ENCODE measurements around the gene CARNS1. TPM values are rescaled to one million over a fixed set of nuclear protein-coding genes. Genes with fewer than 3 reads are reported as not detected.

CARNS1 gene
- total RNA-seq (2022; extraction: Qiagen RNA extraction; ENCODE audit: low read depth), result 0.14 to 0.53 TPM (median 0.18 TPM) in 5 replicates

GRCh38 chr11:67415501-67416304 lies at the start of gene CARNS1:
Gene CARNS1 (plus strand): TSS chr11:67415678. CDS start chr11:67416200, 522 bp downstream.

DNA sequence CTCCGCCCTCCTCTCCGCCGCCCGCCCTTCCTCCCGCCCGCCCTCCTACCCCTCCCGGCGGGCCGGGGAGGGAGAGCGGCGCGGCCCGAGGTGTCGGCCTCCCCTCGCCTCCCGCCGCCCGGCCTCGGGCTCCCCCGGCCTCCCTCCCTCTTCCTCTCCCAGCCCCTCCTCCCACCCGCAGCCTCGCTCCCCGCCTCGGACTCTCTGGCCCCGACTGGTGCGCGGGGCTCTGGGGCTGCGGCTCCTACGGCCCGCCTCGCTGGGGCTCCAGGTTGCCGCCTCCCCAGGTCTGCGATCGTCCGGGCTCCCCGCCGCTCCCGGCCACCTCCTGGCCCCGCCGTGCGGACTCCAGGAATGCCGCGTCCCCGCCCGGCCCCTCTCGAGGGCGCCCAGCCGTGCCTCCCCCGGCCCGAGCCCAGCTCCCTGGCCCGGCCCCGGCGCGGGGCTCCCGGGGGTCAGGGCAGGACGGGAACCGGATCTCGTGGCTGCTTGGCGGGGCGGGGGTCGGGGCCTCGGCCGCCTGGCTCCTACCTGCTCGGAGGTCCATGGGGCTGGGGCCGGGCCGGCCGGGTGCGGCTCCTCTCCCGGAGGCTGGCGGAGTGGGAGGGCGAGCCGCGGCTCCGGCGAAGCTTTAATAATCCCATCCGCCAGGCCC lies 42.4 kb upstream of the CARNS1 start, which contains the start of gene CLCF1:
Gene CLCF1, minus strand, starts transcription at position 606 of the 655 bp plus-strand sequence. Its CDS starts 59 bp downstream, at position 547.

GRCh38 chr11:67391304-67392182 lies 23.9 kb upstream of the CARNS1 start, which contains the start of gene RAD9A:
Gene RAD9A (plus strand): TSS chr11:67391986. CDS start chr11:67392045, 59 bp downstream.

DNA sequence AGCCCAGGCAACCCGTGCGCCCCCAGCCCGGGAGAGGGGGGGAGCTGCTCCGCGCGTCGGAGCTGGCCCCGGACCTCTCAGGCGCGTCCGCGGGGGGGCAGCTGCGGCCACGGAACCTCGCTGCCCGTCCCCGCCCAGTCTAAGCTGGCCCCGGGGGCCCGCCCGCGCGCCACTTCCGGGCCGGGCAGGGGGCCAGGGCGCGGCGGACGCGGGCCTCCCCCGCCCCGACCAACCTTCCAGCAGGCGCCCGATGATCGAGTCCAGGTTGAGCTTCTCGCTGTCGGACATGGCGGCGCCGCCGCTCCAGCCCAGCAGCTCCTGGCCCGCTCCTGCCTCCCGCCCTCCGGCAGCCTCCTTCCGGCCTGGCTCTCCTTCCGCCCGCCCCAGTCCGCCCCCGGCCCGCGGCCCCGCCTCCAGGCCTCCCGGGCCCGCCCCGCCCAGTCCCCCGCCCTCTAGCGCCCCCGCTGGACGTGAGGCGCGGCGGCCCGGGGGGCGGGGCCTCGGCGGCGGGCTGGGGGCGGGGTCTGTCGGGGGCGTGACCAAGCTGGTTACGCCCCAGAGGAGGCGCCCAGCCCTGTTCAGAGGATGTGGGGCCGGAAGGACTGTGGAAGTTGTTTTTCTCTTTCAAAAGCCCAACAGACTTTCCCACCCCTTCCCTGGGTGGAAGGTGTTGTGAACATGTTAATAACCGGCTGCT lies 13.8 kb upstream of the CARNS1 start, which contains the start of gene PPP1CA:
Gene PPP1CA, minus strand, starts transcription at position 364 of the 697 bp plus-strand sequence. Its CDS starts 76 bp downstream, at position 288.

GRCh38 chr11:67428052-67429001 lies 12.8 kb downstream of the CARNS1 start, which contains the start of gene RPS6KB2:
Gene RPS6KB2 (plus strand): TSS chr11:67428494. CDS start chr11:67428546, 52 bp downstream.

DNA sequence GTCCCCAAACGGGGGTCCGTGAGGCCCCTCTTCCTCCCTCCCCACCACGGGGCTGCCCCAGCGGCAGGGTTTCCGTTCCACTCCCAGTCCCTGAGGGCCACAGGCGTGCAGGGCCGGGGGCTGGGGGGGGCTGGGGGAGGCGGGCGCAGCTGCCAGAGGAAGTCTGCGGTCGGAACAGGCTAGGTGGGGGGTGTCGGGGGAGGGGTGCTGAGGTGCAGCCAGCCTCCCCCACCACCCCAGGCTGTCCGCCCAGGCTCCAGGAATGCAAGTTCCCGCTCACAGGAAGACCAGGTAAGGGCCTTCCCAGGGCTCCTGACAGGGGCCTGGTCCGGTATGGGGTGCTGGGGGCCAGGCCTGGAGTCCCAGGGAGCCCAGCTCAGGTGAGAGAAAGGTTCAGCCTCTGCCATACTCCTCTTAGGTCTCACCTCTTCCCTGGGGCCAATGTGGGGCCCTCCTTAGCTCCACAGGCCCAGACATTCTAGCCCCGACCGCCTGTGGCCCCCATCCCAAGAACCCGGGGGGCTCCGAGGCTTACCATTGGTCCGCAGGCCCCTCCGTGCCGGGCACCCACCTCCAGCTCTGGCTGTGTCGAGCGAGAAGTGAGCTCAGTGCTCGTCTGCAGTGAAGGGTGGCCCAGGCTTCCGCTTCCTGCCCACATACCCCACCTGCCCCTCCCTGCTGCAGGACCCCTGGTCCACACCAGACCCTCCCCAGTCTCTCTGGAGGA lies 21.8 kb downstream of the CARNS1 start, which contains the start of gene PTPRCAP:
Gene PTPRCAP, minus strand, starts transcription at position 601 of the 727 bp plus-strand sequence. Its CDS starts 63 bp downstream, at position 538.

GRCh38 chr11:67452141-67452952 lies 36.9 kb downstream of the CARNS1 start, which contains the start of gene GPR152:
Gene GPR152 (minus strand): TSS chr11:67452729. CDS start chr11:67452724, 5 bp downstream.

GRCh38 chr11:67455054-67455453 lies 39.6 kb downstream of the CARNS1 start, which contains the start of gene CABP4:
Gene CABP4 (plus strand): TSS chr11:67455354. CDS start chr11:67455424, 70 bp downstream.

GRCh38 chr11:67468759-67469507 lies 53.5 kb downstream of the CARNS1 start, which contains the start of gene TMEM134:
Gene TMEM134 (minus strand): TSS chr11:67469251. CDS start chr11:67469192, 59 bp downstream.

Other genes starting within 250 kb of the CARNS1 start
- 30.0 to 41.0 TPM (median 37.7 TPM) in 5 replicates for gene GRK2, start 149.2 kb upstream of the CARNS1 start, total RNA-seq (2022; extraction: Qiagen RNA extraction; ENCODE audit: low read depth)
- 21.2 to 28.1 TPM (median 25.4 TPM) in 5 replicates for gene ANKRD13D, start 126.4 kb upstream of the CARNS1 start, total RNA-seq (2022; extraction: Qiagen RNA extraction; ENCODE audit: low read depth)
- 18.0 to 27.2 TPM (median 24.5 TPM) in 5 replicates for gene SSH3, start 112.1 kb upstream of the CARNS1 start, total RNA-seq (2022; extraction: Qiagen RNA extraction; ENCODE audit: low read depth)
- 209 to 247 TPM (median 230 TPM) in 5 replicates for gene POLD4, start 62.1 kb upstream of the CARNS1 start, total RNA-seq (2022; extraction: Qiagen RNA extraction; ENCODE audit: low read depth)
- 42.5 to 51.9 TPM (median 46.1 TPM) in 5 replicates for gene CLCF1, start 42.1 kb upstream of the CARNS1 start, total RNA-seq (2022; extraction: Qiagen RNA extraction; ENCODE audit: low read depth)
- 23.8 to 40.0 TPM (median 33.5 TPM) in 5 replicates for gene RAD9A, start 23.7 kb upstream of the CARNS1 start, total RNA-seq (2022; extraction: Qiagen RNA extraction; ENCODE audit: low read depth)
- 265 to 309 TPM (median 294 TPM) in 5 replicates for gene PPP1CA, start 13.8 kb upstream of the CARNS1 start, total RNA-seq (2022; extraction: Qiagen RNA extraction; ENCODE audit: low read depth)
- gene TBC1D10C, start 11.6 kb upstream of the CARNS1 start, total RNA-seq (2022; extraction: Qiagen RNA extraction; ENCODE audit: low read depth), result 0.07 to 0.12 TPM (median 0.07 TPM) in 3 of 5 replicates, not detected in the others
- 44.4 to 52.3 TPM (median 44.9 TPM) in 5 replicates for gene RPS6KB2, start 12.8 kb downstream of the CARNS1 start, total RNA-seq (2022; extraction: Qiagen RNA extraction; ENCODE audit: low read depth)
- 0.22 to 0.36 TPM (median 0.30 TPM) in 5 replicates for gene PTPRCAP, start 22.0 kb downstream of the CARNS1 start, total RNA-seq (2022; extraction: Qiagen RNA extraction; ENCODE audit: low read depth)
- gene CORO1B, start 27.8 kb downstream of the CARNS1 start, total RNA-seq (2022; extraction: Qiagen RNA extraction; ENCODE audit: low read depth), result 53.5 to 63.8 TPM (median 58.1 TPM) in 5 replicates
- 0.06 TPM in 1 of 5 replicates, not detected in the others for gene GPR152, start 37.1 kb downstream of the CARNS1 start, total RNA-seq (2022; extraction: Qiagen RNA extraction; ENCODE audit: low read depth)
- not detected in 5 replicates for gene CABP4, start 39.7 kb downstream of the CARNS1 start, total RNA-seq (2022; extraction: Qiagen RNA extraction; ENCODE audit: low read depth)
- 49.3 to 60.6 TPM (median 56.9 TPM) in 5 replicates for gene TMEM134, start 53.6 kb downstream of the CARNS1 start, total RNA-seq (2022; extraction: Qiagen RNA extraction; ENCODE audit: low read depth)
- gene AIP, start 67.3 kb downstream of the CARNS1 start, total RNA-seq (2022; extraction: Qiagen RNA extraction; ENCODE audit: low read depth), result 45.8 to 54.0 TPM (median 47.4 TPM) in 5 replicates
- 45.3 to 66.7 TPM (median 53.3 TPM) in 5 replicates for gene PITPNM1, start 89.7 kb downstream of the CARNS1 start, total RNA-seq (2022; extraction: Qiagen RNA extraction; ENCODE audit: low read depth)
- 67.0 to 103 TPM (median 89.2 TPM) in 5 replicates for gene CDK2AP2, start 92.5 kb downstream of the CARNS1 start, total RNA-seq (2022; extraction: Qiagen RNA extraction; ENCODE audit: low read depth)
- gene CABP2, start 107.8 kb downstream of the CARNS1 start, total RNA-seq (2022; extraction: Qiagen RNA extraction; ENCODE audit: low read depth), result not detected in 5 replicates
- 1,469 to 1,648 TPM (median 1,554 TPM) in 5 replicates for gene GSTP1, start 168.1 kb downstream of the CARNS1 start, total RNA-seq (2022; extraction: Qiagen RNA extraction; ENCODE audit: low read depth)
- gene NDUFV1, start 191.3 kb downstream of the CARNS1 start, total RNA-seq (2022; extraction: Qiagen RNA extraction; ENCODE audit: low read depth), result 133 to 157 TPM (median 149 TPM) in 5 replicates
- gene NUDT8, start 214.3 kb downstream of the CARNS1 start, total RNA-seq (2022; extraction: Qiagen RNA extraction; ENCODE audit: low read depth), result 8.7 to 14.8 TPM (median 11.6 TPM) in 5 replicates
- not detected in 5 replicates for gene TBX10, start 224.1 kb downstream of the CARNS1 start, total RNA-seq (2022; extraction: Qiagen RNA extraction; ENCODE audit: low read depth)
- gene ACY3, start 235.1 kb downstream of the CARNS1 start, total RNA-seq (2022; extraction: Qiagen RNA extraction; ENCODE audit: low read depth), result 0.95 to 1.4 TPM (median 1.3 TPM) in 5 replicates